Measurements from ENCODE around the gene RAX2. TPM values are rescaled to one million over a fixed set of nuclear protein-coding genes. Genes with fewer than 3 reads are reported as not detected.

Gene RAX2
- total and polyA plus RNA-seq, 9 of the 15 experiments (the other 6 are each of a cell fraction or from before 2014, with no cell fraction given): not detected

- no peak for TF ChIP-seq MGA (IDR thresholded peaks at IDR 0.05)
- TF ChIP-seq DEAF1 (CRISPR knock-in tag; IDR thresholded peaks at IDR 0.05): no peak; the same call in none of the 2 replicates
- peak; percentile 81 for TF ChIP-seq NKRF (IDR thresholded peaks at IDR 0.05; ENCODE audit: borderline replicate concordance)
- TF ChIP-seq TFAM (CRISPR knock-in tag; conservative IDR thresholded peaks at IDR 0.05): no peak
- TF ChIP-seq ZNF23 (CRISPR knock-in tag; IDR thresholded peaks at IDR 0.05): 0 out of 2 replicates have a peak, but pooled peaks have one; percentile 26
- no peak for TF ChIP-seq ZNF830 (CRISPR knock-in tag; IDR thresholded peaks at IDR 0.05)
- peak; percentile 27; the same call in 1 of the 2 replicates for TF ChIP-seq ZFPM2 (CRISPR knock-in tag; IDR thresholded peaks at IDR 0.05)
- no peak for TF ChIP-seq E2F4 (CRISPR knock-in tag; IDR thresholded peaks at IDR 0.05; ENCODE audit: low read depth)
- TF ChIP-seq ZNF785 (CRISPR knock-in tag; IDR thresholded peaks at IDR 0.05): no peak
- peak; percentile 82 for TF ChIP-seq ELF2 (CRISPR knock-in tag; IDR thresholded peaks at IDR 0.05)
Measured at GRCh38 chr19:3762501-3763459, 9.2 kb downstream of the RAX2 start, which contains the start of gene MRPL54 (continued).

All from K562 (cell line).